Adrenal gland (tissue), 5 donors: ENCODE measurements around the gene ATP9A.

ENCODE experiments used
- CTCF ChIP-seq, 6 experiments: fragments of 450-650 bp in 4 of 6; fragments of 200-600 bp in 2 of 6; sonication (generic) in 1 of 6; IDR thresholded peaks; 1 replicate in 5 of 6; 2 replicates in 1 of 6; pipeline versions ENCODE4 v1.5.1 to v1.8.0; 2016 to 2021; ENCODE audit warnings: antibody characterized with exemption in 6 of 6, mild to moderate bottlenecking in 2 of 6, moderate library complexity in 1 of 6
- POLR2A ChIP-seq, 2 donors: fragments of 450-650 bp; IDR thresholded peaks; one replicate each; pipeline ENCODE4 v1.6.1; 2017; ENCODE audit warnings: antibody characterized with exemption in 2 of 2, mild to moderate bottlenecking in 2 of 2, moderate library complexity in 1 of 2
- donor health status: DM: no; HTN: no; CAD: no.

- TF ChIP-seq CTCF (IDR thresholded peaks at IDR 0.05) (no peak), POLR2A (IDR thresholded peaks at IDR 0.05) (no peak)
Observed at GRCh38 chr20:51758978-51759544, 9.1 kb downstream of the ATP9A start.
